ENCODE measurements around the gene CDK2AP2. TPM values are rescaled to one million over a fixed set of nuclear protein-coding genes. Genes with fewer than 3 reads are reported as not detected.

CDK2AP2 gene
- total and polyA plus RNA-seq, 2 of the 8 experiments (the other 6 are each of a cell fraction or from before 2014, with no cell fraction given): 49.6 to 65.1 TPM

- TF ChIP-seq YY1 (IDR thresholded peaks at IDR 0.05; ENCODE audit: low read depth, low read length) (peak; percentile 85; the same call in 1 of the 2 replicates), PHF8 (conservative IDR thresholded peaks at IDR 0.05; ENCODE audit: low read depth, low read length) (peak; percentile 77), ASH2L (IDR thresholded peaks at IDR 0.05; ENCODE audit: low read length) (peak; percentile 42), HDAC6 (IDR thresholded peaks at IDR 0.05; ENCODE audit: low read depth, low read length) (no peak), USF2 (IDR thresholded peaks at IDR 0.05; ENCODE audit: low read length) (peak; percentile 81), EGR1 (IDR thresholded peaks at IDR 0.05; ENCODE audit: borderline replicate concordance, low read depth, low read length) (peak; percentile 51; the same call in 1 of the 2 replicates), POLR2AphosphoS5 (IDR thresholded peaks at IDR 0.05; ENCODE audit: low read depth, low read length) (peak; percentile 56; the same call in 1 of the 2 replicates), ZNF274 (IDR thresholded peaks at IDR 0.05; ENCODE audit: borderline replicate concordance, extremely low read depth, low read length) (no peak), MAX (IDR thresholded peaks at IDR 0.05) (0 out of 2 replicates have a peak, but pooled peaks have one; percentile 7)
Observed at GRCh38 chr11:67464411-67465188, 43.4 kb downstream of the CDK2AP2 start (continued).
